ENCODE results near the gene TPX2. TPM values are rescaled to one million over a fixed set of nuclear protein-coding genes. Genes with fewer than 3 reads are reported as not detected.
A peak's percentile ranks its signal among the peaks of the same experiment; 100 is the strongest.

The TPX2 gene
- total RNA-seq, 4 donors from 2014 or later: 3.2 to 15.7 (median 7.8) TPM

DNA sequence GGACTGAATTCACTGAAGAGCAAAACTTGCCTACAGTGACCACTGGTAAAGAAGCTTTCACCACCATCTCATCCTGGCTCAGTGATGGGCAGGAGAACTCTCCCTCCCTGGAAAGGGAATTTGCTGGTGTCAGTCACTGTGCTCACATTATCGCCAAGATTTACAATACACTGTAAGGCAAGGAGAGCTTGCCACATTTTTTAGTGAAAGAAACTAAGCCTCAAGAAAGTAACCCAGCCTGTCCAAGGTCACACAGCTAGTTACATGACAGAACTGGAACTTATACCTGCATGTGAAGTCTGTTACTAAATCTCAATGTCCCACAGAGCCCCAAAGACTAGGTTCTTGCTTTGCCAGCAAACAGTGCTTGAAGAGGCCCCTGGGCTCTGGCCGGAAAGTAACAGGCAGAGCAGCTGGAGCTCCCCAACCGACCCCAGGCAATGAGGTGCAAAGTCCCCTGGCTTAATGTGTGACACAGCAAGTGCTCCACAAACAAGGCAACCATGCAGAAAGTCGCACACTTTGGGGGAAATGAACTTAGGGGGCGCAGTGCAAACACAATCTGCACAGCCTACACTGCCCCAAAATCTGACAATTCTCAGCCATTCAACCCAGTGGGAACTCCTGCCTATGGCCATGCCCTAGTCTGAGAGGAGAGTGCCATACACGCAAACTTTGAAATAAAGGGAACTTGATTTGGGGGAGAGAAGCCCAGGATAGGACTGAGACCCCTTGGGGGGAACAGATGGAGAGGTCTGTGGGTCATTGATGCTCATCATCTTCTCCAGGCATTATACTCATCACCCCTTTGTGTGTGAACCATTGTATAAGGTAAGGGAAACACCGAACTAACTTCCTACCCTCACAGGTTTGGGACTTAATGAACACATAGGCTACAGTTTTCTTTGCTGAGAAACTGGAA lies 18.3 kb upstream of the TPX2 start:
- Histone ChIP-seq H3K36me3 (no peaks in the 10 kb centered on the region), H3K4me1 (peaks cover 37 to 69% (median 57%) of the 10 kb centered on the region in 4 donors), H3K4me3 (peak overlapping the region; percentile 73 to 82 (median 77)), H3K9me3 (no peaks in the 10 kb centered on the region), H3K27me3 (no peaks in the 10 kb centered on the region), H3K27ac (peak overlapping the region; percentile 98 to 99 (median 98))
- DNase-seq: peak; percentile 60
- in situ Hi-C loops (cut with MboI; ENCODE audit: low pct_ligation_motif_present in 1 of 4, low pct_unique_long_range_greater_than_20kb in 1 of 4, low sequenced_read_pairs in 3 of 4) (loop anchor here in 1 of 4 donors (10.0 kb wide), 1 partner anchor 66 kb away; no protein-coding TSS in a partner anchor), intact Hi-C loops (cut with DNase I; ENCODE audit: low total_unique reads) (no loop called here)
- WGBS, 2 donors (ENCODE audit: low coverage in 1 of 2): 22 to 57% methylated on average over 1 to 7 of the region's 7 CpGs
- TF ChIP-seq POLR2A (IDR thresholded peaks at IDR 0.05) (peak; percentile 22), POLR2AphosphoS5 (IDR thresholded peaks at IDR 0.05) (peak in 1 of 3 donors; percentile 47), EP300 (IDR thresholded peaks at IDR 0.05; ENCODE audit: low read depth) (no peak)

DNA sequence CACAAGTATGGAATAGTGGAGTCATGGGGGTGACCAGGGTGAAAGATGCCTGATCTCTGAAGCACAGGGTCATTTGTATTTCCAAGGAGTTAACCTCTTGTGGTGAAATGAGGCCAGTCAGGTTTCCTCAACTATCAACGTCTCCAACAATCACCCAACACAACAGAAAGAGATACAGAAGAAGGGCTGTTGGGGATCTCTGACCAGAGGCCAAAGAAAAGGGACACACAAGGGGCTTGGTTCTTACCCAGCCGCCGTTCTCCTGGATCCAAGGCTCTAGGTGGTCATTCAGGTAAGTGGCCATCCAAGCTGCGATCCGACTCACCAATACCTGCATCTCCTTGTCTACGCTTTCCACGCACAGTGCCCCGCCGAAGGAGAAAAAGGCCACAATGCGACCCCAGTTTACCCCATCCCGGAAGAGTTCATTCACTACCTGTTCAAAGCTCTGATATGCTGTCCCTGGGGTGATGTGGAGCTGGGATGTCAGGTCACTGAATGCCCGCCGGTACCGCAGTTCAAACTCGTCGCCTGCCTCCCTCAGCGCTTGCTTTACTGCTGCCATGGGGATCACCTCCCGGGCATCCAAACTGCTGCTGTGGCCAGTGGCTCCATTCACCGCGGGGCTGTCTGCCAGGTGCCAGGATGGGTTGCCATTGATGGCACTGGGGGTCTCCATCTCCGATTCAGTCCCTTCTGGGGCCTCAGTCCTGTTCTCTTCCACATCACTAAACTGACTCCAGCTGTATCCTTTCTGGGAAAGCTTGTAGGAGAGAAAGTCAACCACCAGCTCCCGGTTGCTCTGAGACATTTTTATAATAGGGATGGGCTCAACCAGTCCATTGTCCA lies 17.5 kb upstream of the TPX2 start:
- Histone ChIP-seq H3K27ac (peak overlapping the region; percentile 98 to 99 (median 98)), H3K9me3 (no peaks in the 10 kb centered on the region), H3K27me3 (no peaks in the 10 kb centered on the region), H3K4me3 (peak overlapping the region; percentile 73 to 82 (median 77)), H3K4me1 (peaks cover 30 to 60% (median 48%) of the 10 kb centered on the region in 4 donors), H3K36me3 (no peaks in the 10 kb centered on the region)
- TF ChIP-seq EP300 (IDR thresholded peaks at IDR 0.05; ENCODE audit: low read depth) (no peak), POLR2AphosphoS5 (IDR thresholded peaks at IDR 0.05) (peak in 1 of 3 donors; percentile 6), POLR2A (IDR thresholded peaks at IDR 0.05) (no peak)
- TF ChIP-seq, protein P1, sequence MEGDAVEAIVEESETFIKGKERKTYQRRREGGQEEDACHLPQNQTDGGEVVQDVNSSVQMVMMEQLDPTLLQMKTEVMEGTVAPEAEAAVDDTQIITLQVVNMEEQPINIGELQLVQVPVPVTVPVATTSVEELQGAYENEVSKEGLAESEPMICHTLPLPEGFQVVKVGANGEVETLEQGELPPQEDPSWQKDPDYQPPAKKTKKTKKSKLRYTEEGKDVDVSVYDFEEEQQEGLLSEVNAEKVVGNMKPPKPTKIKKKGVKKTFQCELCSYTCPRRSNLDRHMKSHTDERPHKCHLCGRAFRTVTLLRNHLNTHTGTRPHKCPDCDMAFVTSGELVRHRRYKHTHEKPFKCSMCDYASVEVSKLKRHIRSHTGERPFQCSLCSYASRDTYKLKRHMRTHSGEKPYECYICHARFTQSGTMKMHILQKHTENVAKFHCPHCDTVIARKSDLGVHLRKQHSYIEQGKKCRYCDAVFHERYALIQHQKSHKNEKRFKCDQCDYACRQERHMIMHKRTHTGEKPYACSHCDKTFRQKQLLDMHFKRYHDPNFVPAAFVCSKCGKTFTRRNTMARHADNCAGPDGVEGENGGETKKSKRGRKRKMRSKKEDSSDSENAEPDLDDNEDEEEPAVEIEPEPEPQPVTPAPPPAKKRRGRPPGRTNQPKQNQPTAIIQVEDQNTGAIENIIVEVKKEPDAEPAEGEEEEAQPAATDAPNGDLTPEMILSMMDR (IDR thresholded peaks at IDR 0.05): no peak
- 20 to 34% methylated on average over 1 to 22 of the region's 22 CpGs for WGBS, 2 donors (ENCODE audit: low coverage in 1 of 2)
- in situ Hi-C loops (cut with MboI; ENCODE audit: low pct_ligation_motif_present in 1 of 4, low pct_unique_long_range_greater_than_20kb in 1 of 4, low sequenced_read_pairs in 3 of 4) (loop anchor here in 1 of 4 donors (10.0 kb wide), 1 partner anchor 67 kb away; no protein-coding TSS in a partner anchor), intact Hi-C loops (cut with DNase I; ENCODE audit: low total_unique reads) (no loop called here)
- DNase-seq: peak; percentile 36

DNA sequence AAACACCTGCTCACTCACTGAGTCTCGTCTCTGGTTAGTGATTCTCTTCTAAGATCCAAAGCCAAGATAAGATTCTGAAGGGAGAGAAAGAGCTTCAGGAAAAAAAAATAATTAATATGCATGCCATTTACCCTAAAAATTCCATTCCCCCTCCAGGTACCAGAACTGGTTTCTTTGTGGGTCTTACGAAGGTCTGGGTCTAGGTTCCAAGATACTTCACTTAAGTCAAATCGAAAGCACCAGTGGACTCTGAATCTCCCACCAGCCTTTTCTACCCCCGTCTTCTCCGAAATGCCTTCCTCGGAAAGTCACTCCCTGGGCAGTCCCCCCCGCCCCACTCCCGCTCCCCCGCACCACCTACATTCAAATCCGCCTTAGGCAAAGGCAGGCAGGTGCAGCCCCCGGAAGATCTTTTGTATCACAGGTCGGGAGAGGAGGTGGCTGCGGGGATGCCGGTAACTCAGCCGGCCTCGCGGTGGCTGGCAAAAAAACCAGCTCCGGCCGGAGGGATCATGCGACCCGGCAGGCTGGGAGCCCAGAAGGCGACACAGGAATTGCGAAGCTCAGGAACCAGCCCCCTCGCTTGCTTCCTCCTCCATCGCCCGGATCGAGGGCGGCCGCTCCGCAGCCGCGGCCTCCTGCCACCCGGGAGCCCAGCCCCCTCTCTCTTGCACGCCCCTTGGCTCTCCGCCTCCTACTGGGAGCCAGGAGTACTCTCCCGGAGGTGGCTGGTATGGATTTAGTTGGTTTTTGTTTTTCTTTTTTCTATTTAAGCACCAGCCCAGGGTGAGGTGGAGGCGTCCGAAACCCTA lies 16.6 kb upstream of the TPX2 start, which contains the start of gene BCL2L1:
BCL2L1 (minus strand) TSS at position 612 of the 812 bp plus-strand sequence. CDS start 650 bp downstream, outside the sequence.
- Histone ChIP-seq H3K36me3 (no peaks in the 10 kb centered on the region), H3K9me3 (no peaks in the 10 kb centered on the region), H3K27ac (peak within 1 kb of the TSS; percentile 98 to 99 (median 98)), H3K27me3 (no peaks in the 10 kb centered on the region), H3K4me3 (peak within 1 kb of the TSS; percentile 73 to 82 (median 77)), H3K4me1 (peaks cover 22 to 52% (median 41%) of the 10 kb centered on the region in 4 donors)
- DNase-seq: peak; percentile 85
- 1% methylated on average over 12 to 37 of the region's 38 CpGs for WGBS, 2 donors (ENCODE audit: low coverage in 1 of 2)
- TF ChIP-seq POLR2A (IDR thresholded peaks at IDR 0.05): peak; percentile 74
- TF ChIP-seq, protein P1 (IDR thresholded peaks at IDR 0.05): peak; percentile 67 to 99 (median 79)
- no peak for TF ChIP-seq EP300 (IDR thresholded peaks at IDR 0.05; ENCODE audit: low read depth)
- peak; percentile 75 to 87 (median 76) for TF ChIP-seq POLR2AphosphoS5 (IDR thresholded peaks at IDR 0.05)
- intact Hi-C loops (cut with DNase I; ENCODE audit: low total_unique reads) (no loop called here), in situ Hi-C loops (cut with MboI; ENCODE audit: low pct_ligation_motif_present in 1 of 4, low pct_unique_long_range_greater_than_20kb in 1 of 4, low sequenced_read_pairs in 3 of 4) (loop anchor here in 1 of 4 donors (10.0 kb wide), 1 partner anchor 68 kb away; no protein-coding TSS in a partner anchor)

DNA sequence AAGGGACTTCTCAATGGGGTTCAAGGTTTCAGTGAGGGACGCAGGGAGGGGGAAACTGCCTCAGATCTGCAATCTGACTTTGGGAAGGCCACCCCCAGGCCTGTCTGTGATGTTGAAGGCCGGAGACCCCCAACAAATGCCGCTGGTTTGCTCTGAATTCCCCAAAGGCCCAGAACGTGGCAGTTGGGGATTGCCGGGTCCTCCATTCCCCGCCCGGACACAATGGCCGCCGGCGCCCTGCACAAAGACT lies 16.1 kb upstream of the TPX2 start:
- intact Hi-C loops (cut with DNase I; ENCODE audit: low total_unique reads): no loop called here

More for the DNA sequence above, 16.1 kb upstream of the TPX2 start:
- in situ Hi-C loops (cut with MboI; ENCODE audit: low pct_ligation_motif_present in 1 of 4, low pct_unique_long_range_greater_than_20kb in 1 of 4, low sequenced_read_pairs in 3 of 4): loop anchor here in 1 of 4 donors (10.0 kb wide), 1 partner anchor 68 kb away; no protein-coding TSS in a partner anchor
- TF ChIP-seq, protein P1 (IDR thresholded peaks at IDR 0.05): peak in 1 of 5 experiments; percentile 33
- TF ChIP-seq POLR2A (IDR thresholded peaks at IDR 0.05): no peak
- Histone ChIP-seq H3K9me3 (no peaks in the 10 kb centered on the region), H3K36me3 (no peaks in the 10 kb centered on the region), H3K4me1 (peaks cover 17 to 47% (median 36%) of the 10 kb centered on the region in 4 donors), H3K27ac (peak overlapping the region; percentile 98 to 99 (median 98)), H3K4me3 (peak overlapping the region; percentile 73 to 82 (median 77)), H3K27me3 (no peaks in the 10 kb centered on the region)
- DNase-seq: no peak
- WGBS, 2 donors (ENCODE audit: low coverage in 1 of 2): 0% methylated on average over 4 of the region's 10 CpGs; no CpG with 5 or more reads in 1 of the 2 donors
